Activated naive CD8-positive, alpha-beta T cell treated with anti-CD3 and anti-CD28 coated beads, Interleukin-2, amount 10 ng/mL, durations not matched to agents 7 days and 5 days (primary cell): Measurements from ENCODE around the gene ETFB. TPM values are rescaled to one million over a fixed set of nuclear protein-coding genes. Genes with fewer than 3 reads are reported as not detected.

Experiments
- ATAC-seq: fragments of 150-1000 bp; cut with Tn5 transposase; one replicate; pipeline ENCODE4 v1.10.0; 2021; ENCODE audit warnings: low read depth, moderate library complexity
- POLR2A ChIA-PET: fragments of 350-600 bp; sonication (Branson Sonifier 250); formaldehyde crosslinking; loops from one replicate; lab custom pipeline; 2021; ENCODE audit warnings: antibody characterized with exemption; lab: Charles Lee
- DNase-seq: peaks from one replicate; pipeline ENCODE4 v3.0.0; 2021
- H3K27ac Mint-ChIP-seq: one replicate; pipeline ENCODE4 v1.8.0; 2022; ENCODE audit warnings: mild to moderate bottlenecking, mixed read lengths
- H3K27me3 Mint-ChIP-seq: one replicate; pipeline ENCODE4 v1.8.0; 2022; ENCODE audit warnings: mild to moderate bottlenecking, moderate library complexity, mixed read lengths
- H3K36me3 Mint-ChIP-seq: one replicate; pipeline ENCODE4 v1.8.0; 2021; ENCODE audit warnings: mild to moderate bottlenecking, mixed read lengths
- H3K4me1 Mint-ChIP-seq: one replicate; pipeline ENCODE4 v1.8.0; 2021; ENCODE audit warnings: mixed read lengths
- H3K4me3 Mint-ChIP-seq: one replicate; pipeline ENCODE4 v1.8.0; 2022; ENCODE audit warnings: mild to moderate bottlenecking, moderate library complexity, mixed read lengths
- H3K9me3 Mint-ChIP-seq: one replicate; pipeline ENCODE4 v1.8.0; 2021; ENCODE audit warnings: mixed read lengths
- total RNA-seq, 2 experiments: library from RNA; stranded (reverse); gene quantifications; one replicate each; pipeline ENCODE4 v1.2.3, GENCODE V29; 2021

ETFB gene
- total RNA-seq, 2 experiments from 2014 or later, result 121 to 124 TPM

DNA sequence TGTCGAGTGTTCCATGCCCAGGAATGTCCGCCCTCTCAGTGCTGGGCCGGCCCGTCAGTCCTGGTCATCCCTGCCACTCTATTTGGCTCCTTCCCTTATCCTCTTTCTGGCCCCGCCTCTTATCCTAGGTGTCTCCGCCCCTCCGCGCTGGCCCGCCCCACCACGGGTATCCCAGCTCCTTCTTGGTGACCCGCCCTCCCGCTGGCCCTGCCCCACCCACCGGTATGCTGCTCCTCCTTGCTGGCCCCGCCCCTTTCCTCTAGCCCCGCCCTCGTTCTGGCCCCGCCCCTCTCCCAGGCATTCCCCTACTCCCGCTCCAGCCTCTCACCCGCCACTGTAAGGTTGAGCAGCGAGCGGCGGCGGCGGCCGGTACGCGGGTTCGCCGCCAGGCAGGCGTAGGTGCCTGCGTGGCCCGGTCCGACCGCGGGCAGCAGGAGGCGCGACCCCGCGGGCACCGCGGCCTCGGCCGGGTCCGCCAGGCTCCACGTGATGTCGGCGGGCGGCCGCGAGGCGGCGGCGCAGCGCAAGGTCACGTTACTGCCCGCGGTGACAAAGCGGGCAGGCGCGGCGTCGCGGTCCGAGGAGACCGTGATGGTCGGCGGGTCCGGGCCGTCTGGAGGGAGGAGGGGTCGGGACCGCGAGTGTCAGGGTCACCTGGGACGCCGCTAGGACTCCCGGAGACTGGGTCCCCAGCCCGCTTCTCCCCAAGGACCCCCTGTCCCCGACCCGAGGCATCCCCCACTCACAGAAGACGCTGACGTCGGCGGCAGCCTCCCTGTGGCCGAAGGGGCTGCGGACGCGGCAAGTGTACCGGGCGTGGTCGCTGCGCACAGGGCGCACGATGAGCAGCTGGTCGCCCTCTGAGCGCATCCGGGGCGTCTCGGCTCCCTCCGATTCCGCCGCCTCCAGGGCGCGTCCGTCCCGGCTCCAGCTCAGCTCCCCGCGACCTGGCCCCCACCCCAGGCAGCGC, 26.2 kb downstream of the ETFB start:
- Mint-ChIP-seq H3K4me1 (peaks cover 18% of the 10 kb centered on the region), H3K36me3 (peaks cover 4% of the 10 kb centered on the region), H3K4me3 (peak overlapping the region; percentile 97), H3K27ac (peak overlapping the region; percentile 83), H3K9me3 (no peaks in the 10 kb centered on the region), H3K27me3 (peaks cover 13% of the 10 kb centered on the region)
- DNase-seq (peak; percentile 93), ATAC-seq (peak; percentile 67)
- POLR2A ChIA-PET, result interaction anchor here (0.6 to 2.7 kb wide), 6 partner anchors 25 to 80 kb away, joined by 3 to 12 read pairs (median 3); partner anchors contain the start of gene NKG7

DNA sequence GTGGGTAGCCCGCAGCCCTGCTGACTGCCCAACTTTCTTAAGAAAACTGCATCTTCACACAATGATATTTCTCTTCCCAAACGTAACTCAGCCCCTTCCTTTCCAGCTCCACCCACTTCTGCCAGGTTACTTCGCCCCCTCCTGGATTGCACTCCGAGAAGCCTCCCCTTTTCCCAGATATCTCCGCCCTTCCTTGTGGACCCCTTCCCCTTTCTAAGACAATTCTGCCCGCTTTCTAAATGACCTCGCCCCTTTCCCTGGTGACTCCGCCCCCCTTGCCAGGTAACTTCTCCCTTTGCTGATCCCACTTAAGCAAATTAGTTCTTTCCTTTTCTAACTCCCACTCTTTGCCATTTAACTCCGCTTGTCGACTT, 26.9 kb downstream of the ETFB start:
- peaks cover 16% of the 10 kb centered on the region for H3K4me1 Mint-ChIP-seq
- peak overlapping the region; percentile 83 for H3K27ac Mint-ChIP-seq
- peaks cover 16% of the 10 kb centered on the region for H3K27me3 Mint-ChIP-seq
- peak overlapping the region; percentile 97 for H3K4me3 Mint-ChIP-seq
- DNase-seq, result no peak
- peak; percentile 3 for ATAC-seq
- POLR2A ChIA-PET, result interaction anchor here (0.6 to 2.7 kb wide), 6 partner anchors 26 to 81 kb away, joined by 3 to 12 read pairs (median 3); partner anchors contain the start of gene NKG7
- H3K9me3 Mint-ChIP-seq, result no peaks in the 10 kb centered on the region
- H3K36me3 Mint-ChIP-seq, result no peaks in the 10 kb centered on the region

DNA sequence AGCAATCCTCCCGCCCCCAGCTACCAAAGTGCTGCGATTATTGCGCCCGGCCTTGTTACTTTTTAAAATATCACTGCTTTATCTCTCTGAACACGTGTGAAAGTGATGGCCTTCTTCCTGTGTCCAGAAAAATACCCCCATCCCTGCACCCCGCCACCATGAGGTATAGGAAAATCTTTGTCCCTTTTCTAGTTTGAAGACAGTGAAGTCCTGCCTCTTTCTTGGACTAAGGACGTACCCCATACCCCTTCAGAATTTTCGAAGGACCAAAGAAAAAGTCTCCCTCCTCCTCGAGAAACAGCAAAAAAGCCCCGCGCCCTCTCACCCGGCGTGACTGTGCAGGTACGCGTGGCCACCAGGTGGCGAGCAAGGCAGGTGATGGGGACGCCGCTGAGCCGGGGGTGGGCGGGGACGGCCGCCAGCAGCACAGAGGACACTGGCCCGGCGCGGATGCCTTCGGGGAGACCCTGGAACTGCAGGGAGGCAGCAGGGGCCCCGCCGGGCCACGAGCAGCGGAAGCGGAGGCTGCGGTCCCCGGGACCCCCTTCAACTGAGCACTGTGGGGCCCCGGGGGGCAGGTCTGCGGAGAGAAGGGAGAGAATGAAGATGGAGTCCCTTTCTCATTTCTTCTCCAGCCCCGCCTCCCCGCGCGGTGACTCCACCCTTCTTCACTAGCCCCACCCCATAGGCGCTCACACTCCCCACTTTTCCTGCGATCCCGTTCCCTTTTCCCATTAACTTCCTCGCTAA, 27.4 kb downstream of the ETFB start:
- POLR2A ChIA-PET, result interaction anchor here (1.0 to 1.4 kb wide), 3 partner anchors 34 to 82 kb away, joined by 3 to 4 read pairs (median 3); partner anchors contain the start of gene NKG7
- ATAC-seq, result peak; percentile 74

DNA sequence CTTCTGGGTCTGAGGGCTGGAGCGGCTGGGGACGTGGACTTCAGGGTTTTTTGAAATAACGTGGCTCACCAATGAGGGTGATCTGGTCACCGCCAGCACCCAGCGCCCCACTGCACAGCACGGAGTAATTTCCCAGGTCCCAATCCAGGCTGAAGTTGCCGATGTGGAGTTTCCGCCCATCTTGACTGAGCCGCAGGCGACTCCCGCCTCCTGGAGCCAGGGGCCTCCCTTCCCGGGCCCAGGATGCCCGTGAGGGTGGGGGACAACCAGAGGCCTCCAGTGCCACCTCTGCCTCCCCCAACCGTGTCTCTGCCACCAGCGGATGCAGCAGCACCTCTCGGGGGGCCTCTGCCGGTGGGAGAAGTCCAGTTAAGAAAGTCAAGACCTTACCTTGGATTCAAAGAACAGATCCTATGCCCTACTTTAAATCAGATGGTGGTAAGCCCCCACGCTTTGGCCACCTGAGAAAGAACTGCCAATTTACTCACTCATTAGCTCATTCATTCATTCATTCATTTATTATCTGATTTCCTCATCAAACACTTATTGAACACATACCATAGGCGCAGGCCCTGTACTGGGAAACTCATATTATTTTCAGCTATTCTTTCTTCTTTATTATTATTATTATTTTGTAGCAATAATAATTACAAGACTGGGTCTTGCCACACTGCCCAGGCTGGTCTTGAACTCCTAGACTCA, 28.2 kb downstream of the ETFB start:
- H3K36me3 Mint-ChIP-seq, result no peaks in the 10 kb centered on the region
- peaks cover 16% of the 10 kb centered on the region for H3K27me3 Mint-ChIP-seq
- peak overlapping the region; percentile 49 for H3K27ac Mint-ChIP-seq
- POLR2A ChIA-PET, result no interaction called here
- no peaks in the 10 kb centered on the region for H3K9me3 Mint-ChIP-seq
- ATAC-seq (no peak), DNase-seq (no peak)
- H3K4me1 Mint-ChIP-seq, result peaks cover 15% of the 10 kb centered on the region
- H3K4me3 Mint-ChIP-seq, result peak overlapping the region; percentile 97

More for the DNA sequence above, 27.4 kb downstream of the ETFB start:
- Mint-ChIP-seq H3K27ac (peak overlapping the region; percentile 62), H3K36me3 (no peaks in the 10 kb centered on the region), H3K27me3 (peaks cover 16% of the 10 kb centered on the region), H3K4me3 (peak overlapping the region; percentile 97), H3K4me1 (peaks cover 16% of the 10 kb centered on the region), H3K9me3 (no peaks in the 10 kb centered on the region)
- peak; percentile 94 for DNase-seq

DNA sequence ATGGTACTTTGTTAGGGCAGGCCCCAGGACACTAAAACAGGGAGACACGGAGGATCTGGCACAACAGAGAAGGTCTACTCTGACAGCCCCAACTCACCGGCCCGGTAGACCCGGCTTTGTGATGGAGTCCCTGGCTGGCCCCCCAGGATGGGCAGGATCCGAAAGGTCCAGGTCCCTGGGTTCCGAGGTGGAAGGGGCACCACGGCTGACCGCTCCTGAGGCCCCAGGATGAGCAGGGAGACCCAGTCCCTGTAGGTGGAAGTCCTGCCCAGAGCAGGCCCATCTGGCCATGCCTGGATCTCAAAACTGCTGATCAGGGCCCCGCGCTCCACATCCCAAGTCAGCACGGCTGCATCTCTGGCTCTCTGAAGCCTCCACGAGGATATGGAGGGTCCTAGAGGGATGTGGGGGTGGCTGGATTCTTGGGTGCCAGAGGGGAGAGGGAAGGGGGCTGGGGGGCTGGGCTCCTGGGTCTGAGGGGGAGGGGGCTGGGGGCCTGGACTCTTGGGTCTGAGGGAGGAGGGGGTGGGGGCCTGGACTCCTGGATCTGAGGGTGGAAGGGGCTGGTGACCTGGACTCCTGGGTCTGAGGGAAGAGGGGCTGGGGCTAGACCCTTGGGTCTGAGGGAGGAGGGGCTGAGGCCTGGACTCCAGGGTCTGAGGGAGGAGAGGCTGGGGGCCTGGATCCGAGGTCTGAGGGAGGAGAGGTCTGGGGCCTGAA, 28.9 kb downstream of the ETFB start:
- Mint-ChIP-seq H3K36me3 (no peaks in the 10 kb centered on the region), H3K4me1 (peaks cover 12% of the 10 kb centered on the region), H3K27me3 (peaks cover 14% of the 10 kb centered on the region), H3K9me3 (no peaks in the 10 kb centered on the region), H3K4me3 (no peak overlapping the region), H3K27ac (no peak overlapping the region)
- DNase-seq (no peak), ATAC-seq (no peak)
- POLR2A ChIA-PET, result interaction anchor here (0.6 kb wide), 1 partner anchor 1414 kb away, joined by 3 read pairs; no protein-coding TSS in a partner anchor

DNA sequence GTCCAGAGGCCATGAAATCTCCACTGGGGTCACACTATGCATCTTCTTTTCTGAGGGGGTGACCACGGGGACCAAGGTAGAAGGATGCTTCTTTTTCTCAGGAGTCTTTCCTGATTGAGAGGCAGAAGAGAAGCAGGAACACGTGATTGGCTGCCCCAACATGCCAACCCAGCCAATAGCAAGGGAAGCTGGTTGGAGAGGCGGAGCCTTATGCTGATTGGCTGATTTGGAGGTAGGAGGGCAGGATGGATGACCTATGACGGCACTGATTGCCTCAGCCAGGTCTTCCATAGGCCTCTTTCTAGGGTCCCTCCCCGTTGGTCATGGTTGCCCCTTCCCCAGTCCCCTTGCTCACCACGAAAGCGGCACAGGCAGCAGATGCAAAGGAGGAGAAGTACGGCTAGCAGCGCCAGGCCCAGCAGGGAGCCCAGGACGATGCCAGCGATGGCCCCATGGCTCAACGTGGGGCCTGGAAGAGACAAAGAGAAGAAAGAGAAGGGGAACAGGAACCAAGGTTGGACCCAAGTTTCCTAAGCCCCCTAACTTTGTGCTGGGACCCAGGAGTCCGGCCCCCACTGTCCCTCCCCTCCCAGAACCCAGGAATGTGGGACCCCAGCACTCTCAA, 32.2 kb downstream of the ETFB start:
- POLR2A ChIA-PET, result interaction anchor here (0.6 to 0.7 kb wide), 2 partner anchors 123 to 783 kb away, joined by 3 to 5 read pairs; no protein-coding TSS in a partner anchor
- Mint-ChIP-seq H3K4me1 (peaks cover 5% of the 10 kb centered on the region), H3K4me3 (no peak overlapping the region), H3K9me3 (peaks cover 2% of the 10 kb centered on the region), H3K27me3 (peaks cover 8% of the 10 kb centered on the region), H3K36me3 (peaks cover 1% of the 10 kb centered on the region), H3K27ac (no peak overlapping the region)
- DNase-seq (no peak), ATAC-seq (no peak)

DNA sequence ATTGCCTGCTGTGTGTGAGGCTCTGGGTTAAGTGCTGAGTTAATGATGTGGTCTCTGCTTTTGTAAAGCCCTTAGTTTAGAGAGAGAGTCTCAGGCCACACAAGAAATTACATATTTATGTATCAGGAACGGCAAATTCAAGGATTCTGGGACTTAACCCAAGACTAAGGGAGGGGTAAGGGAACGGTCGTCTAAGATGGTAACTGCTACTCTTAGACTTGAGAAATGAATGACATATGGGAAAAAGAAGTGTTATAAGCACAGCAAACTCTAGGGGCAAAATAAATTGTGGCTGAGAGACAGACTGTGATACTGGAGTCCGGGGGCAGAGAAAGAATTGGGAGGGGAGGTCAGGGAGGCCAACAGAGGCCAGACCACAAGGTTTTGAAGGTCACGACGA, 34.5 kb downstream of the ETFB start:
- peaks cover 23% of the 10 kb centered on the region for H3K27me3 Mint-ChIP-seq
- peaks cover 1% of the 10 kb centered on the region for H3K36me3 Mint-ChIP-seq
- no peak overlapping the region for H3K27ac Mint-ChIP-seq

DNA sequence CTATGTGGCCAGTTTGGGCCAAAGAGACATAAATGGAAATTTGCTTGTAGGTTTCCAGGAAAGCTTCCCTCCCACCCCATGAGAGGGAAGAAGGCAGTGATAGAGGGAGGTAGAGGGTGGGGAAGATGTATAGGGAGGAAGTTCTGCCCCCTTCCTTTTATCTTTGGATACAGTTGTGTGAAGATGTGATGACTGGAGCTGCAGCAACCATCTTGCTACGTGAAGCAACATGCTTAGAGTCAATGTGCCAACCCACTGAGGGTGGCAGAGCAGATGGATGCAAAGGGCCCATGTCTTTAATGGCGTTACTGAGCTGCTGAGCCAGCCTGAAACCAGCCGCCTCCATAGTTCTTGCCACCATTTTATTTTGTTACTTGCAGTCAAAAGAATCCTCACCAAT, 35.0 kb downstream of the ETFB start:
- no peak overlapping the region for H3K4me3 Mint-ChIP-seq
- ATAC-seq (no peak), DNase-seq (no peak)
- POLR2A ChIA-PET, result interaction anchor here (0.6 kb wide), 1 partner anchor 41 kb away, joined by 3 read pairs; no protein-coding TSS in a partner anchor
- peaks cover 27% of the 10 kb centered on the region for H3K27me3 Mint-ChIP-seq
- H3K4me1 Mint-ChIP-seq, result peaks cover 5% of the 10 kb centered on the region
- H3K9me3 Mint-ChIP-seq, result peaks cover 2% of the 10 kb centered on the region
- H3K27ac Mint-ChIP-seq, result no peak overlapping the region
- H3K36me3 Mint-ChIP-seq, result peaks cover 1% of the 10 kb centered on the region

More for the DNA sequence above, 34.5 kb downstream of the ETFB start:
- H3K4me3 Mint-ChIP-seq, result no peak overlapping the region
- DNase-seq (no peak), ATAC-seq (no peak)
- peaks cover 2% of the 10 kb centered on the region for H3K9me3 Mint-ChIP-seq
- peaks cover 5% of the 10 kb centered on the region for H3K4me1 Mint-ChIP-seq
- POLR2A ChIA-PET, result no interaction called here

DNA sequence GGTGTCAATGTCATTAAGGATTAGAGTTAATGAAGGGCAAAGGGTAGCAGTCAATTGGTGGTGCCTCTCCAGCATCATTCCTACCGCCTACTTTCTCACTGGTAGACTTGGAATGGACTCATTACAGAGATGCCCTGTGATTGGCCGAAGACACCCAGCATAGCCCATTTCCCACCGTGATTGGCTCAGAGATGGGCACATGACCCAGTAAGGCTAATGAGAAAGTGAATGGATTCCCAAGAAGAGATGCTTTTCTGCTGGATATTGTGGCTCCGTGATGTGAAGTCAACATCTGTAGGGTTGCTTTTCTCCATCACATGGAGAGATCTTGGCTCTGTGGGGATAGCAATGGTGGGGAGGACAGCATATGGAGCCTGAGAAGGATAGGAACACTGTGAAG, 35.8 kb downstream of the ETFB start:
- H3K4me3 Mint-ChIP-seq, result no peak overlapping the region
- POLR2A ChIA-PET, result interaction anchor here (0.6 kb wide), 1 partner anchor 41 kb away, joined by 3 read pairs; no protein-coding TSS in a partner anchor
- H3K36me3 Mint-ChIP-seq, result peaks cover 1% of the 10 kb centered on the region
- ATAC-seq (no peak), DNase-seq (no peak)
- H3K4me1 Mint-ChIP-seq, result peaks cover 11% of the 10 kb centered on the region
- no peak overlapping the region for H3K27ac Mint-ChIP-seq
- H3K9me3 Mint-ChIP-seq, result peaks cover 2% of the 10 kb centered on the region
- H3K27me3 Mint-ChIP-seq, result peaks cover 31% of the 10 kb centered on the region

DNA sequence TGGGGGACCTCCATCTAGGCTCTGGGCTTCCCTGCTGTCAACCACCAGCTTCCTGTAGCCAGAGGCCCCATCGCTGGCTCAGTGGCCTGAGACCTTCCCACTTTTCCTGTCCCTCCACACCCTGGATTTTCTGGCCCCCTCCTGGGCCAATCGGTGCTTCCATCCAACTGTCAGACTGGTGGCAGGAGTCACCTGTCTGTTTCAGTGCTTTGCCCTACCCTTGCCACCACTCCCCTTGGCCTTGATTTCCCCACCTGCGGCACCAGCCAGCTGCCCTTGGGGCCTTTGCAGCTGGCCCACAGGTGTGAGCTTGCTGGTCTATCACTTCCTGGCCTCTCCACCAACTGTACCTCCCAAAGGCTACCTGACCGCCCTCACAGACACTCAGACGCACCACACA, 36.8 kb downstream of the ETFB start:
- peaks cover 33% of the 10 kb centered on the region for H3K27me3 Mint-ChIP-seq

DNA sequence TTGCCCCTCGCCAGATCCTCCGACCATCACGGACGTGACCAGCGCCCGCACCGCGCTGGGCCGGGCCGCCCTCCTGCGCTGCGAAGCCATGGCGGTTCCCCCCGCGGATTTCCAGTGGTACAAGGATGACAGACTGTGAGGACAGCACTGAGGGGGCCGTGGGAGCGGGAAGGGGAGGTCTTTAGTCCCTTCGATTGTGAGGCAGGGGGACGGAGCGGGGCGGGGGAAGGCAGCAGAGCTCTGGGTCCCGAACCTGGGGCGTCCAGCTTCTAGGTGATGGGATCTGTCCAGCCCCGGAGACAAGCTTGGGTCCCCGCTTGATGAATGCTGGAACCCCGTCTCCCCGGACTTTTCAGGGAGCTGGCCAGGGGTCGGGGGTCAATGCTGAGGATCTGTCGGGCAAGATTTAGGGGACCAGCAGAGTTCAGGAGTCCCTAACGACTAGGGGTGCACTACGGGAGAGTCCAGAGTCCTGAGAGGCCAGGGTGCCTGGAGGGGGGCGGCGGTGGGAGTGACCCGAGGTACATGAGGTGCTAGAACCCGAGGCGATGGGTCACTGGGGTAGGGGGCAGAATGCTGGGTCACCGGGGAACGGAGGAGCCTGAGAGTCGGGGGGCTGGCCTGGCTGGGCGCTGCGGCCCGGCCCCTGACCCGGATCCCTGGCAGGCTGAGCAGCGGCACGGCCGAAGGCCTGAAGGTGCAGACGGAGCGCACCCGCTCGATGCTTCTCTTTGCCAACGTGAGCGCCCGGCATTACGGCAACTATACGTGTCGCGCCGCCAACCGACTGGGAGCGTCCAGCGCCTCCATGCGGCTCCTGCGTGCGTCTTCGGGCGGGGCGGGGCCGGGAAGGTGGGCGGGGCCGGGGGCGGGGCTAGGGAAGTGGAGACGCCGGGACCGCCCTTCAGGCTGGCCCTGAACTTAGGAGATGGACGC, 38.9 kb downstream of the ETFB start:
- Mint-ChIP-seq H3K27ac (no peak overlapping the region), H3K27me3 (peaks cover 50% of the 10 kb centered on the region)

More for the DNA sequence above, 36.8 kb downstream of the ETFB start:
- Mint-ChIP-seq H3K9me3 (peaks cover 2% of the 10 kb centered on the region), H3K4me1 (peaks cover 13% of the 10 kb centered on the region), H3K27ac (no peak overlapping the region), H3K36me3 (peaks cover 1% of the 10 kb centered on the region), H3K4me3 (no peak overlapping the region)
- DNase-seq, result no peak
- POLR2A ChIA-PET, result no interaction called here
- ATAC-seq, result no peak

More for the DNA sequence above, 38.9 kb downstream of the ETFB start:
- Mint-ChIP-seq H3K4me1 (peaks cover 13% of the 10 kb centered on the region), H3K9me3 (peaks cover 2% of the 10 kb centered on the region), H3K36me3 (peaks cover 1% of the 10 kb centered on the region), H3K4me3 (peak overlapping the region; percentile 76)
- DNase-seq (peak; percentile 71), ATAC-seq (peak; percentile 73)
- POLR2A ChIA-PET, result interaction anchor here (1.3 kb wide), 1 partner anchor 68 kb away, joined by 6 read pairs; no protein-coding TSS in a partner anchor
